ENCODE measurements around the gene SEMA4B. TPM values are rescaled to one million over a fixed set of nuclear protein-coding genes. Genes with fewer than 3 reads are reported as not detected.

SEMA4B gene
- total and polyA plus RNA-seq, 9 of the 15 experiments (the other 6 are each of a cell fraction or from before 2014, with no cell fraction given), result 1.3 to 33.6 (median 11.0) TPM

DNA sequence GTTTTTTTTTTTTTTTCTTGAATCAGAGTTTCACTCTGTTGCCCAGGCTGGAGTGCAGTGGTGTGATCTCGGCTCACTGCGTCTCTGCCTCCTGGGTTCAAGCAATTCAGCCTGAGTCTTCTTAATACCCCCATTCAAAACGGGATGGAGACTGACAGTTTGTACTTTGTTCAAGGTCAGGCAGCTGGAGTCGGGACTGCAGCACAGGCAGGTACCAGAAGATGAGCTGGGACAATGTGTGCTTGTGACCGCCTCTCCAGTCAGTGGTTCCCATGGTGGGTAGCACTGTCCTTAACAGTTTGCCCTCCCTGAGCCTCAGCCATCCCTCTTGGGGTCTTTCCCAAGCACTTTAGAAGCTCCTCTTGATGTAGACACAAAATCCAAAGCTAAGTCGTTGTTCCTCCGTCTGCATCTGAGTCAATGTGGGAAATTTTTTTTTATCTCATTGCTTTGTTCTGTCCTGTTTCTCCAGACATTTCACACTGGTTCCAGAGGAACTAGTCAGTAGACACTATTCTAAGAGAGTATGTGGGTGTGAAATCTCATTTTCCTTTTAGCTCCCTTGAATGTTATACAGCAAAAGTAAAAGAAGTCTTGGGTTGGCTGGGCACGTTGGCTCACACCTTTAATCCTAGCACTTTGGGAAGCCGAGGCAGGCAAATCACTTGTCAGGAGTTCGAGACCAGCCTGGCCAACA is 43.0 kb downstream of the SEMA4B start:
- ChIA-PET CTCF (ENCODE audit: low intra/inter-chr PET ratio) (no interaction called here), POLR2A (interaction anchor here (0.8 to 2.7 kb wide), 2 partner anchors 11 to 13 kb away, joined by 4 to 15 read pairs; partner anchors contain the start of genes CIB1 and GDPGP1)
- no peaks in the 10 kb centered on the region for H3K9me3 ChIP-seq (replicated peaks; ENCODE audit: control insufficient read depth, insufficient read depth, low read depth, low read length)
- H3K9ac ChIP-seq (ENCODE audit: insufficient read depth in 1 of 2, low read depth in 2 of 2, low read length in 2 of 2), result no peak overlapping the region
- DNase-seq (ENCODE audit: extremely low read depth in 1 of 4, low spot score in 3 of 4) (no peak), ATAC-seq (no peak), FAIRE-seq (no peak)
- H3K79me2 ChIP-seq (ENCODE audit: control insufficient read depth, insufficient read depth, low read length), result no peaks in the 10 kb centered on the region
- H3K4me2 ChIP-seq (ENCODE audit: insufficient read depth, low read length), result no peak overlapping the region
- intact Hi-C loops (cut with micrococcal nuclease), result no loop called here
- H3K27me3 ChIP-seq (ENCODE audit: control insufficient read depth in 2 of 2, insufficient read depth in 2 of 2, low read length in 2 of 2), result no peaks in the 10 kb centered on the region
- H3K9me1 ChIP-seq (ENCODE audit: control insufficient read depth, insufficient read depth, low read length), result peaks cover 3% of the 10 kb centered on the region
- BruUV-seq (replicated peaks), result no TSS peak
- in situ Hi-C loops (cut with MboI), result no loop called here
- no peaks in the 10 kb centered on the region for H3K36me3 ChIP-seq (ENCODE audit: control insufficient read depth, insufficient read depth, low read length)
- no peak overlapping the region for H3K4me3 ChIP-seq
- H2AFZ ChIP-seq (ENCODE audit: low read depth, low read length), result no peak overlapping the region
- 67% methylated on average over 10 of the region's 10 CpGs for WGBS (ENCODE audit: insufficient coverage, low coverage, missing lambda C conversion rate)
- no peaks in the 10 kb centered on the region for H4K20me1 ChIP-seq (replicated peaks; ENCODE audit: control insufficient read depth, insufficient read depth, low read length)
- no peak overlapping the region for H3K27ac ChIP-seq (ENCODE audit: extremely low read depth, low read depth, low read length)
- H3K4me1 ChIP-seq (replicated peaks in 1 of 2; ENCODE audit: control insufficient read depth in 2 of 2, insufficient read depth in 2 of 2, low read length in 2 of 2), result peaks cover 30 to 31% of the 10 kb centered on the region in 2 experiments
- TF ChIP-seq, protein P1, sequence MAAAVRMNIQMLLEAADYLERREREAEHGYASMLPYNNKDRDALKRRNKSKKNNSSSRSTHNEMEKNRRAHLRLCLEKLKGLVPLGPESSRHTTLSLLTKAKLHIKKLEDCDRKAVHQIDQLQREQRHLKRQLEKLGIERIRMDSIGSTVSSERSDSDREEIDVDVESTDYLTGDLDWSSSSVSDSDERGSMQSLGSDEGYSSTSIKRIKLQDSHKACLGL (CRISPR knock-in tag; IDR thresholded peaks at IDR 0.05; ENCODE audit: borderline replicate concordance, poor library complexity, severe bottlenecking), result no peak
- TF ChIP-seq, protein P2, sequence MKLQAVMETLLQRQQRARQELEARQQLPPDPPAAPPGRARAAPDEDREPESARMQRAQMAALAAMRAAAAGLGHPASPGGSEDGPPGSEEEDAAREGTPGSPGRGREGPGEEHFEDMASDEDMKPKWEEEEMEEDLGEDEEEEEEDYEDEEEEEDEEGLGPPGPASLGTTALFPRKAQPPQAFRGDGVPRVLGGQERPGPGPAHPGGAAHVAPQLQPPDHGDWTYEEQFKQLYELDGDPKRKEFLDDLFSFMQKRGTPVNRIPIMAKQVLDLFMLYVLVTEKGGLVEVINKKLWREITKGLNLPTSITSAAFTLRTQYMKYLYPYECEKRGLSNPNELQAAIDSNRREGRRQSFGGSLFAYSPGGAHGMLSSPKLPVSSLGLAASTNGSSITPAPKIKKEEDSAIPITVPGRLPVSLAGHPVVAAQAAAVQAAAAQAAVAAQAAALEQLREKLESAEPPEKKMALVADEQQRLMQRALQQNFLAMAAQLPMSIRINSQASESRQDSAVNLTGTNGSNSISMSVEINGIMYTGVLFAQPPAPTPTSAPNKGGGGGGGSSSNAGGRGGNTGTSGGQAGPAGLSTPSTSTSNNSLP (IDR thresholded peaks at IDR 0.05; ENCODE audit: borderline replicate concordance, low read depth, low read length), result no peak
- no peak for TF ChIP-seq ZNF445 (CRISPR knock-in tag; IDR thresholded peaks at IDR 0.05; ENCODE audit: low read depth)
- no peak for TF ChIP-seq COPS2 (conservative IDR thresholded peaks at IDR 0.05)
- no peak for TF ChIP-seq RCOR1 (IDR thresholded peaks at IDR 0.05; ENCODE audit: borderline replicate concordance in 1 of 2, low read depth in 2 of 2, low read length in 2 of 2)
- TF ChIP-seq, protein P3, sequence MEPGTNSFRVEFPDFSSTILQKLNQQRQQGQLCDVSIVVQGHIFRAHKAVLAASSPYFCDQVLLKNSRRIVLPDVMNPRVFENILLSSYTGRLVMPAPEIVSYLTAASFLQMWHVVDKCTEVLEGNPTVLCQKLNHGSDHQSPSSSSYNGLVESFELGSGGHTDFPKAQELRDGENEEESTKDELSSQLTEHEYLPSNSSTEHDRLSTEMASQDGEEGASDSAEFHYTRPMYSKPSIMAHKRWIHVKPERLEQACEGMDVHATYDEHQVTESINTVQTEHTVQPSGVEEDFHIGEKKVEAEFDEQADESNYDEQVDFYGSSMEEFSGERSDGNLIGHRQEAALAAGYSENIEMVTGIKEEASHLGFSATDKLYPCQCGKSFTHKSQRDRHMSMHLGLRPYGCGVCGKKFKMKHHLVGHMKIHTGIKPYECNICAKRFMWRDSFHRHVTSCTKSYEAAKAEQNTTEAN (CRISPR knock-in tag; IDR thresholded peaks at IDR 0.05), result no peak
- no peak for TF ChIP-seq EP400 (IDR thresholded peaks at IDR 0.05)
- no peak for TF ChIP-seq FOXA3 (CRISPR knock-in tag; conservative IDR thresholded peaks at IDR 0.05 in 1 of 2, IDR thresholded peaks at IDR 0.05 in 1 of 2)
- no peak for TF ChIP-seq ZNF3 (CRISPR knock-in tag; IDR thresholded peaks at IDR 0.05)
- TF ChIP-seq, protein P4, sequence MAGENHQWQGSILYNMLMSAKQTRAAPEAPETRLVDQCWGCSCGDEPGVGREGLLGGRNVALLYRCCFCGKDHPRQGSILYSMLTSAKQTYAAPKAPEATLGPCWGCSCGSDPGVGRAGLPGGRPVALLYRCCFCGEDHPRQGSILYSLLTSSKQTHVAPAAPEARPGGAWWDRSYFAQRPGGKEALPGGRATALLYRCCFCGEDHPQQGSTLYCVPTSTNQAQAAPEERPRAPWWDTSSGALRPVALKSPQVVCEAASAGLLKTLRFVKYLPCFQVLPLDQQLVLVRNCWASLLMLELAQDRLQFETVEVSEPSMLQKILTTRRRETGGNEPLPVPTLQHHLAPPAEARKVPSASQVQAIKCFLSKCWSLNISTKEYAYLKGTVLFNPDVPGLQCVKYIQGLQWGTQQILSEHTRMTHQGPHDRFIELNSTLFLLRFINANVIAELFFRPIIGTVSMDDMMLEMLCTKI (IDR thresholded peaks at IDR 0.05; ENCODE audit: partially characterized antibody), result no peak
- TF ChIP-seq NELFE (IDR thresholded peaks at IDR 0.05; ENCODE audit: insufficient read depth, insufficient read length), result no peak
- TF ChIP-seq, protein P5, sequence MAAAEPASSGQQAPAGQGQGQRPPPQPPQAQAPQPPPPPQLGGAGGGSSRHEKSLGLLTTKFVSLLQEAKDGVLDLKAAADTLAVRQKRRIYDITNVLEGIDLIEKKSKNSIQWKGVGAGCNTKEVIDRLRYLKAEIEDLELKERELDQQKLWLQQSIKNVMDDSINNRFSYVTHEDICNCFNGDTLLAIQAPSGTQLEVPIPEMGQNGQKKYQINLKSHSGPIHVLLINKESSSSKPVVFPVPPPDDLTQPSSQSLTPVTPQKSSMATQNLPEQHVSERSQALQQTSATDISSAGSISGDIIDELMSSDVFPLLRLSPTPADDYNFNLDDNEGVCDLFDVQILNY (CRISPR knock-in tag; IDR thresholded peaks at IDR 0.05), result no peak
- TF ChIP-seq HDAC3 (IDR thresholded peaks at IDR 0.05; ENCODE audit: borderline replicate concordance, partially characterized antibody), result no peak
- TF ChIP-seq, protein P6, sequence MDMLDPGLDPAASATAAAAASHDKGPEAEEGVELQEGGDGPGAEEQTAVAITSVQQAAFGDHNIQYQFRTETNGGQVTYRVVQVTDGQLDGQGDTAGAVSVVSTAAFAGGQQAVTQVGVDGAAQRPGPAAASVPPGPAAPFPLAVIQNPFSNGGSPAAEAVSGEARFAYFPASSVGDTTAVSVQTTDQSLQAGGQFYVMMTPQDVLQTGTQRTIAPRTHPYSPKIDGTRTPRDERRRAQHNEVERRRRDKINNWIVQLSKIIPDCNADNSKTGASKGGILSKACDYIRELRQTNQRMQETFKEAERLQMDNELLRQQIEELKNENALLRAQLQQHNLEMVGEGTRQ (CRISPR knock-in tag; IDR thresholded peaks at IDR 0.05), result no peak
